MG63 (cell line): ENCODE results near the gene CEP43. TPM values are rescaled to one million over a fixed set of nuclear protein-coding genes. Genes with fewer than 3 reads are reported as not detected.

Source experiments
- DNase-seq: peaks from one replicate; pipeline ENCODE4 v3.0.0-alpha.2; 2020
- H3K27me3 ChIP-seq: fragments of 250-450 bp; sonication (Bioruptor Pico); 2 replicates; pipeline ENCODE4 v1.5.1; 2020; ENCODE audit warnings: mild to moderate bottlenecking, moderate library complexity
- H3K36me3 ChIP-seq: fragments of 250-450 bp; sonication (Bioruptor Pico); 2 replicates; pipeline ENCODE4 v1.5.1; 2020; ENCODE audit warnings: mild to moderate bottlenecking, moderate library complexity
- H3K4me3 ChIP-seq: fragments of 250-450 bp; sonication (Bioruptor Pico); 2 replicates; pipeline ENCODE4 v1.5.1; 2020; ENCODE audit warnings: mild to moderate bottlenecking, moderate library complexity
- H3K9me3 ChIP-seq: fragments of 250-450 bp; sonication (Bioruptor Pico); 2 replicates; pipeline ENCODE4 v1.5.1; 2020; ENCODE audit warnings: mild to moderate bottlenecking, moderate library complexity
- total RNA-seq: library from RNA; depleted of rRNA; stranded (reverse); fragments of >200 nt; shearing (Covaris generic); gene quantifications from 2 replicates; pipeline ENCODE4 v1.2.3, GENCODE V29; 2014; ENCODE audit warnings: low replicate concordance

The CEP43 gene
- total RNA-seq, 1 experiment from 2014 or later = 33.0 TPM

DNA sequence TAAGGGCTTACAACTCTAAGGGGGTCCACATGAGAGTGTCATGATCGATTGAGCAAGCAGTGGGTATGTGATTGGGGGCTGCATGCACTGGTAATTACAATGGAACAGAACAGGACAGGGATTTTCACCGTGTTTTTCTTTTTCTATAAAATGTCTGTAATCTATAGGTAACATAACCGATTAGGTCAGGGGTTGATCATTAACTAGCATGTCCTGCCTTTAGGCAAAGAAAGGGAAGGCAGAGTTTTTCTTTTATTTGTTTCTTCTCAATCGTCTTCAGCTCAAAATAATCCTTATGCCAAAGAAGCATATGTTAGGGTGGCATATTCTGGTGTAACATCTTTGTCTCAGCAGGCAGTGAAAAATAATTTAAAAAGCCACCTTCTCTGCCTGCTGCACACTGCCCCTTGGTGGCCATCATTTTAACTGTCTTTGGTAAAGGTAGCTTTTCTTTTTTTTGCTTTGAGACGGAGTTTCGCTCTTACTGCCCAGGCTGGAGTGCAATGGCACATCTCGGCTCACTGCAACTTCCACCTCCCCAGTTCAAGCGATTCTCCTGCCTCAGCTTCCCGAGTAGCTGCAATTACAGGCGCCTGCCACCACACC, 9.7 kb upstream of the CEP43 start:
- no peaks in the 10 kb centered on the region for H3K27me3 ChIP-seq
- no peak for DNase-seq
- H3K9me3 ChIP-seq = no peaks in the 10 kb centered on the region
- no peak overlapping the region for H3K4me3 ChIP-seq
- H3K36me3 ChIP-seq = peaks cover 20% of the 10 kb centered on the region

DNA sequence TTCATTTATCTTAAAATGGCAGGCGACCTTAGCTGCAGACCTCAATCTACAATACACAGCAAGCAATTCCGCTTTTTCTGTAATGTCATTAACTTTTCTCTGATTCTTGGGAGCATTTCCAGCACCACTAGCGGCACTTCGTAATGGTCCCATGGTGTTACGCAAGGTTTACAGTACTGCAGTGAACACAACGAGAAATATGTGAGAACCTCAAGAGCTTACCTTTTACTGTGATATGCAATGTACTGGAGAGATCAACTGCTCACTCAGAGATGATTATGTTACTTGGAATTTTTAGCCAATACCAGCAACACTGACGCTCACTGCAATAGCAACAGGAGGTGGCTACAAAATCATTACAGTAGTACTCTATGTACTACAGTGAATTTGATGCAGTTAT, 2.8 kb upstream of the CEP43 start:
- no peak for DNase-seq

GRCh38 chr6:166997348-166997747, 1.8 kb upstream of the CEP43 start:
- H3K36me3 ChIP-seq = peaks cover 33% of the 10 kb centered on the region
- no peak for DNase-seq
- H3K9me3 ChIP-seq = no peaks in the 10 kb centered on the region
- H3K4me3 ChIP-seq = no peak overlapping the region
- no peaks in the 10 kb centered on the region for H3K27me3 ChIP-seq

More for the DNA sequence above, 2.8 kb upstream of the CEP43 start:
- H3K4me3 ChIP-seq = no peak overlapping the region
- no peaks in the 10 kb centered on the region for H3K27me3 ChIP-seq
- no peaks in the 10 kb centered on the region for H3K9me3 ChIP-seq
- H3K36me3 ChIP-seq = peaks cover 27% of the 10 kb centered on the region

DNA sequence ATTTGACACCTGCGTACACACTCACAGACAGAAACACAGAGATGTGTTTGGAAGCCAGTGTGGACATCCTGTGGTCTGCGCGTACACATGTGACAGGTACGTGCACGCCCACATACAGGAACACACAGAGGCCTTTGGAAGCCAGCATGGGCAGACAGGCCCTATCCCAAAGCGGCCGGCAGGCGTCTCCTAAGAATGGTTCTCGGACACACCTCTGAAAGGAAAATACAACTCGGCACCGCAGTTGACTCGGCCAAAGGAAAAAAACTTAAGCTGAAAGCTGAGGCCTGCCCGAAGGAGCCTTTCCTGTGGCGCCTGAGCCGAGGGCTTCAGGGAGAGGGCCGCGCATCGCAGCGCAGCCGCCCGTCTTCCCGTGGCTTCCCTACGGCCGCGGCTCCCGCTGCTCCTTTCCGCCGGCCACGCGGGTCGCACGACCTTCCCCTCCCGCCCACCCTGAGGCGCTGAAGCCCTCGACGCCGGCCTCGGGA, 1.4 kb upstream of the CEP43 start:
- Histone ChIP-seq H3K9me3 (no peaks in the 10 kb centered on the region), H3K36me3 (peaks cover 32% of the 10 kb centered on the region)

DNA sequence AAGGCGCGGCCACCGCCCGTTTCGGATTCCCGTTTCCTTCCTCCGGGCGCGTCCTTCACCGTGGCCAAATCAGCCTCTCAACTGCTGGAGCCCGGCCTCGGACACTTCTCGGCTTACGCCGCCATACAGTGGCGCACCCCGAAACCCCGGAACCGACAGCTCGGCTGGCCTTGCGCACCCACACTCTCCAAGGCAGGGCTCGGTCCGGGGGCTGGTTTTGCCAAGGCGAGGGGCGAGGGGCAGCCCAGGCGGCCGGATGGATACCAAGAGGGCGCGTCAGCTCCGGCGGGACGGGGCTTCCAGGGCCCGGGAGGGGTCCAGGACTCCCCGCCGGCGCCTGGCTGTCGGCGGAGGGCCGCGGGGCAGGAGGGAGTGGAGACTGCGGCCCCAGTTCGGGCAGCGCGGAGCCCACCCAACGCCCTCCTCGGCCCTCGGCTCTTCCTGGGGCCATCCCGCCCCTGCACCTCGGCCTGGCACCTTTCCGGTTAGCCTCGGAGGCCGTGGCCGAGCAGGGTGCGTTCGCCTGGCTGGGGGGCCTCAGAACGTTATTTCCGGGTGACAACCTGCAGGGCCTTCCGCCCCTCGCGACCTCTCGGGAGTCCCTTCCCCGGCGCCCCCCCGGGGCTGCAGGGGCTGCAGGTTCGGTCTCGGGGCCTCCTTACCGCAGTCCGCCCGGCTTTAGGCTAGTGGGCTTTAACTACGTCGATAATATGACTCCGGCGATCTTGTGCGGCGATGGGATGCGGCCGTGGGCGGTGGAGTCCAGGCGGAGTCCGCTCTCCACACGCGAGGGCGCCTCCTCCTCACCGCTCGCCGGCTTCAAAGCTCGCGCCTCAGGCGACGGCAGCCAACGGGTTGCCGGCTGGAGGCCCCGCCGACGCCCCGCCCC, 697 bp upstream of the CEP43 start:
- Histone ChIP-seq H3K4me3 (peak overlapping the region; percentile 93), H3K36me3 (peaks cover 29% of the 10 kb centered on the region), H3K27me3 (no peaks in the 10 kb centered on the region), H3K9me3 (no peaks in the 10 kb centered on the region)
- DNase-seq = peak; percentile 92

More for the DNA sequence above, 1.4 kb upstream of the CEP43 start:
- H3K4me3 ChIP-seq = peak overlapping the region; percentile 93
- DNase-seq = peak; percentile 74
- H3K27me3 ChIP-seq = no peaks in the 10 kb centered on the region

DNA sequence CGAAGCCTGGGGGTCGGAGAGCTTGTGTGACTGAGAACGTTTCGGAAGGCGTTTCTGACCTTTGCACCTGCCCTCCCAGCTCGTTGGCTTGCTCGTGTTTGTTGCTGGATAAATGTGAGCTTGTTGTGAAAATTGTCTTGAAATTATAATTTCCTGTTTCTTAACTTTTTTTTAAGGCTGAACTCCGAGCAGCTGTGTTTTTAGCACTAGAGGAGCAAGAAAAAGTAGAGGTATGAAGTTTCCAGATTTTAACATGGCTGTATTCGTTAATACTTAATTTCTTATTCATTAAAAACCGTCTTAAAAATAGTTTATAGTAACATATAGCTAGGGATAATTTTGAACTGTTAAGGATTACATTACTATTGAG, 672 bp downstream of the CEP43 start:
- Histone ChIP-seq H3K9me3 (no peaks in the 10 kb centered on the region), H3K4me3 (peak overlapping the region; percentile 93), H3K27me3 (no peaks in the 10 kb centered on the region), H3K36me3 (peaks cover 41% of the 10 kb centered on the region)
- DNase-seq = no peak

- Histone ChIP-seq H3K27me3 (no peaks in the 10 kb centered on the region), H3K9me3 (no peaks in the 10 kb centered on the region), H3K36me3 (peaks cover 50% of the 10 kb centered on the region), H3K4me3 (peak overlapping the region; percentile 93)
- DNase-seq = no peak
Observed at GRCh38 chr6:167000759-167001158, 1.6 kb downstream of the CEP43 start.

- no peak overlapping the region for H3K4me3 ChIP-seq
- peaks cover 64% of the 10 kb centered on the region for H3K36me3 ChIP-seq
- DNase-seq = no peak
- no peaks in the 10 kb centered on the region for H3K9me3 ChIP-seq
- no peaks in the 10 kb centered on the region for H3K27me3 ChIP-seq
Observed at GRCh38 chr6:167005350-167006159, 6.4 kb downstream of the CEP43 start.

- H3K27me3 ChIP-seq = no peaks in the 10 kb centered on the region
- no peak overlapping the region for H3K4me3 ChIP-seq
- no peak for DNase-seq
- no peaks in the 10 kb centered on the region for H3K9me3 ChIP-seq
- peaks cover 66% of the 10 kb centered on the region for H3K36me3 ChIP-seq
Observed at GRCh38 chr6:167007985-167008384, 8.8 kb downstream of the CEP43 start.

DNA sequence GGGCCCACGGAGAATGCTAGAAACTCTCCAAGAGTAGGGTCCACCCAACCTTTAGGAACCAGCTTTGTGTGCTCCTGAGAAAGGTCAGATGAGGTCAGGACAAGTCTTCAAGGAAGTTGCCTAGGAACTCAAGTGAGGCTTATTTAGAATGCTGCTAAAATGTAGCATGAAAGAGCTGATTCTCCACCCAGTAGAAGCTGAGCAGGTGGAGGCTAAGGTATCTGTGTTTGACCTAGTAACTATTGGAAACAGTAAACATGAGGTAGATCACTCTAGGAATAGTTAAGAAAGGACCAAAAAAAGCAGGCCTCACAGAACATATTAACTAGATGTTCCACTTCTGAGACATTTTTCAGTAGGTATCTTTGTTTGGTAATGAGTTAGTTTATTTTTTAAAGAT, 13.9 kb downstream of the CEP43 start:
- no peak for DNase-seq
- Histone ChIP-seq H3K9me3 (no peaks in the 10 kb centered on the region), H3K36me3 (peaks cover 40% of the 10 kb centered on the region), H3K27me3 (no peaks in the 10 kb centered on the region), H3K4me3 (no peak overlapping the region)

DNA sequence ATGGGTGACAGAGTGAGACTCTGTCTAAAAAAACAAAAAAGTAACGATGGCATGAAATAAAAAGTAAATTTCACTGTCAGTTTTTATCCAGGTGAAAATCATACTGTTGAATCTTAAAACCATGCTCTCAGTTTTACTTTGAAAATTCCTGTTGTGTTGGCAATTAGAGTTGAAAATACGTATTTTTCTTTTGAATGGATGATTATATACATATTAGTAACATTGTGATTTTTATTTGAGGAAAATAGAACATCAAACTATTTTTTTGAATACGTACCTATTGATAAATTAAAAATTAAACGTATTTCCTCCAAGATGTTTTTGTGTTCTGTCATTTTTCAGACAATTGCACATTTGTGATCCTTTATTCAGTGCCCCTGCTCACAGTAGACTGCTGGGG, 14.7 kb downstream of the CEP43 start:
- H3K27me3 ChIP-seq = no peaks in the 10 kb centered on the region
- H3K4me3 ChIP-seq = no peak overlapping the region
- no peak for DNase-seq
- no peaks in the 10 kb centered on the region for H3K9me3 ChIP-seq
- H3K36me3 ChIP-seq = peaks cover 40% of the 10 kb centered on the region

- no peaks in the 10 kb centered on the region for H3K27me3 ChIP-seq
- DNase-seq = no peak
- H3K9me3 ChIP-seq = no peaks in the 10 kb centered on the region
- H3K4me3 ChIP-seq = no peak overlapping the region
- H3K36me3 ChIP-seq = peaks cover 46% of the 10 kb centered on the region
Observed at GRCh38 chr6:167015302-167015701, 16.1 kb downstream of the CEP43 start.

DNA sequence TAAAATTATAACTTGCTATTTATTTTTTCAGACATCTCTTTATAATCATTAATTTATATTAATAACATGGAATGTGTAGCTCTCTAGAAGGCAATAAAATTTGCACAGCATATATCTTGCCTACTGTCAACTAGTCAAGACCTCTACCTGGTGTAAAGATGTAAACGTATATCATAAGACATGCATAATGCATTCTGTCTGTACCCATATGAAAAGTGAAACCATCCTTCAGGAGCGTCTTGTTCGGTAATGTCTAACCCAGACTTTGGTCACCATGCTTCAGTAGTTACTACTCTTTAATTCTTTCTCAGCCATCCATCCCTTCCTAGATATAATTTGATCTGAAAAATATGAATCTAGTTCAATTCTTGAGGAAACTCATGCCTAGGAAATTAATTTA, 21.0 kb downstream of the CEP43 start:
- no peaks in the 10 kb centered on the region for H3K9me3 ChIP-seq
- DNase-seq = no peak
- no peak overlapping the region for H3K4me3 ChIP-seq
- peaks cover 19% of the 10 kb centered on the region for H3K36me3 ChIP-seq
- no peaks in the 10 kb centered on the region for H3K27me3 ChIP-seq

GRCh38 chr6:167027308-167027707, 28.1 kb downstream of the CEP43 start:
- no peak overlapping the region for H3K4me3 ChIP-seq
- H3K27me3 ChIP-seq = no peaks in the 10 kb centered on the region
- no peak for DNase-seq
- H3K36me3 ChIP-seq = peaks cover 53% of the 10 kb centered on the region
- no peaks in the 10 kb centered on the region for H3K9me3 ChIP-seq

- Histone ChIP-seq H3K36me3 (peaks cover 58% of the 10 kb centered on the region), H3K27me3 (no peaks in the 10 kb centered on the region), H3K4me3 (no peak overlapping the region), H3K9me3 (no peaks in the 10 kb centered on the region)
- no peak for DNase-seq
Observed at GRCh38 chr6:167027772-167028171, 28.6 kb downstream of the CEP43 start.

GRCh38 chr6:167030222-167031072, 31.2 kb downstream of the CEP43 start:
- Histone ChIP-seq H3K9me3 (no peaks in the 10 kb centered on the region), H3K27me3 (no peaks in the 10 kb centered on the region), H3K36me3 (peaks cover 61% of the 10 kb centered on the region), H3K4me3 (no peak overlapping the region)
- DNase-seq = no peak
